H1 (cell line): ENCODE results near the gene EXOSC5. TPM values are rescaled to one million over a fixed set of nuclear protein-coding genes. Genes with fewer than 3 reads are reported as not detected.

Source experiments
- CTCF ChIA-PET: fragments of 300-600 bp; sonication (Branson Sonifier 250); formaldehyde crosslinking; loops from one replicate; lab custom pipeline; 2021; ENCODE audit not compliant: partially characterized antibody; lab: Charles Lee
- POLR2A ChIA-PET: fragments of 300-600 bp; sonication (Branson Sonifier 250); formaldehyde crosslinking; loops from one replicate; lab custom pipeline; 2021; ENCODE audit warnings: inconsistent platforms; ENCODE audit not compliant: partially characterized antibody; lab: Charles Lee
- DNase-seq, 2 experiments: peaks; one replicate each; pipeline versions ENCODE4 v3.0.0 to v3.0.0-alpha.2; 2010 to 2022; ENCODE audit warnings: low spot score in 2 of 2, low read depth in 1 of 2, mixed read lengths in 1 of 2
- FAIRE-seq: peaks from 2 replicates; lab custom pipeline; 2011; peaks lifted over from hg19 to GRCh38; lab: Jason Lieb, UNC
- H2AFZ ChIP-seq: 2 replicates; pipeline ENCODE4 v1.8.1; 2012; ENCODE audit warnings: low read length, inconsistent platforms
- H2AK5ac ChIP-seq: 2 replicates; pipeline ENCODE4 v1.6.1; 2013; ENCODE audit warnings: low read depth, low read length
- H2BK120ac ChIP-seq: replicated peaks from 2 replicates; pipeline ENCODE3; 2013; ENCODE audit warnings: low read depth, low read length, inconsistent platforms
- H2BK12ac ChIP-seq: 2 replicates; pipeline ENCODE4 v1.6.1; 2013; ENCODE audit warnings: low read depth, low read length
- H2BK15ac ChIP-seq: 2 replicates; pipeline ENCODE4 v1.6.1; 2013; ENCODE audit warnings: low read length
- H2BK20ac ChIP-seq: 2 replicates; pipeline ENCODE4 v1.6.1; 2013; ENCODE audit warnings: low read length
- H2BK5ac ChIP-seq: 2 replicates; pipeline ENCODE4 v1.6.1; 2013; ENCODE audit warnings: low read depth, low read length
- H3K14ac ChIP-seq: 2 replicates; pipeline ENCODE4 v1.6.1; 2013; ENCODE audit warnings: inconsistent platforms; ENCODE audit not compliant: insufficient read length
- H3K18ac ChIP-seq: 2 replicates; pipeline ENCODE4 v1.6.1; 2013; ENCODE audit warnings: low read length; ENCODE audit errors: extremely low read depth
- H3K23ac ChIP-seq: 2 replicates; pipeline ENCODE4 v1.6.1; 2013; ENCODE audit warnings: inconsistent platforms; ENCODE audit not compliant: insufficient read length
- H3K23me2 ChIP-seq: 2 replicates; pipeline ENCODE4 v1.6.1; 2013; ENCODE audit warnings: low read depth, low read length
- H3K27ac ChIP-seq: 2 replicates; pipeline ENCODE4 v1.6.1; 2011; ENCODE audit warnings: low read depth, low read length, inconsistent platforms
- H3K27me3 ChIP-seq, 4 experiments: replicated peaks in 1 of 4; 1 replicate in 1 of 4; 2 replicates in 3 of 4; pipeline versions ENCODE4 v1.6.1 to v1.8.1; 2011 to 2013; ENCODE audit warnings: low read length in 3 of 4, mild to moderate bottlenecking in 3 of 4, inconsistent platforms in 2 of 4, mixed read lengths in 2 of 4, moderate library complexity in 1 of 4; ENCODE audit not compliant: control insufficient read depth in 3 of 4, insufficient read depth in 3 of 4; ENCODE audit errors: extremely low read depth in 1 of 4
- H3K36me3 ChIP-seq, 4 experiments: 2 replicates each; pipeline versions ENCODE4 v1.6.1 to v1.8.1; 2011 to 2013; ENCODE audit warnings: mild to moderate bottlenecking in 4 of 4, low read length in 3 of 4, moderate library complexity in 2 of 4, control low read depth in 1 of 4, inconsistent platforms in 1 of 4; ENCODE audit not compliant: insufficient read depth in 4 of 4, control insufficient read depth in 2 of 4
- H3K4ac ChIP-seq: replicated peaks from 2 replicates; pipeline ENCODE3; 2013; ENCODE audit warnings: low read length, low read depth, mixed read lengths, inconsistent platforms; ENCODE audit not compliant: insufficient read length
- H3K4me1 ChIP-seq, 4 experiments: replicated peaks in 1 of 4; 1 replicate in 1 of 4; 2 replicates in 3 of 4; pipeline versions ENCODE4 v1.6.1 to v1.8.1; 2011 to 2013; ENCODE audit warnings: low read length in 3 of 4, inconsistent platforms in 2 of 4, mixed read lengths in 1 of 4; ENCODE audit not compliant: insufficient read depth in 4 of 4, control insufficient read depth in 3 of 4
- H3K4me2 ChIP-seq, 2 experiments: 2 replicates each; pipeline versions ENCODE4 v1.6.1 to v1.8.1; 2011 to 2013; ENCODE audit warnings: low read depth in 2 of 2, low read length in 2 of 2, control low read depth in 1 of 2, inconsistent platforms in 1 of 2, mild to moderate bottlenecking in 1 of 2; ENCODE audit not compliant: insufficient read depth in 1 of 2
- H3K4me3 ChIP-seq, 4 experiments: fragments of 200-600, 300-600 bp in 1 of 4; sonication (generic), shearing (Covaris generic), sonication (Bioruptor Twin) in 1 of 4; 2 replicates each; pipeline versions ENCODE4 v1.5.1 to v1.8.1; 2011 to 2016; ENCODE audit warnings: low read length in 4 of 4, low read depth in 3 of 4, control low read depth in 2 of 4, inconsistent platforms in 2 of 4, mild to moderate bottlenecking in 2 of 4, mixed read lengths in 1 of 4, moderate library complexity in 1 of 4; ENCODE audit not compliant: insufficient read depth in 2 of 4; ENCODE audit errors: extremely low read depth in 1 of 4
- H3K56ac ChIP-seq: replicated peaks from 2 replicates; pipeline ENCODE3; 2013; ENCODE audit warnings: low read depth, mild to moderate bottlenecking, mixed read lengths, low read length, inconsistent platforms; ENCODE audit not compliant: insufficient read length
- H3K79me1 ChIP-seq: 2 replicates; pipeline ENCODE4 v1.6.1; 2013; ENCODE audit warnings: low read depth, low read length, control low read depth
- H3K79me2 ChIP-seq, 2 experiments: 2 replicates each; pipeline versions ENCODE4 v1.6.1 to v1.8.1; 2012 to 2013; ENCODE audit warnings: low read length in 2 of 2, mild to moderate bottlenecking in 2 of 2, inconsistent platforms in 1 of 2; ENCODE audit not compliant: insufficient read depth in 2 of 2, control insufficient read depth in 1 of 2
- H3K9ac ChIP-seq, 4 experiments: replicated peaks in 1 of 4; 1 replicate in 1 of 4; 2 replicates in 3 of 4; pipeline versions ENCODE4 v1.6.1 to v1.8.1; 2011 to 2013; ENCODE audit warnings: low read depth in 3 of 4, low read length in 3 of 4, control low read depth in 2 of 4, mild to moderate bottlenecking in 2 of 4, moderate library complexity in 2 of 4, inconsistent platforms in 1 of 4; ENCODE audit errors: extremely low read depth in 1 of 4
- H3K9me3 ChIP-seq, 2 experiments: 2 replicates each; pipeline versions ENCODE4 v1.6.1 to v1.8.1; 2012 to 2013; ENCODE audit warnings: mild to moderate bottlenecking in 2 of 2, moderate library complexity in 2 of 2, control low read depth in 1 of 2, inconsistent platforms in 1 of 2, low read depth in 1 of 2, low read length in 1 of 2, mixed read lengths in 1 of 2; ENCODE audit not compliant: insufficient read depth in 2 of 2
- H4K20me1 ChIP-seq, 2 experiments: replicated peaks in 1 of 2; 2 replicates each; pipeline versions ENCODE3 to v1.8.1; 2011 to 2013; ENCODE audit warnings: inconsistent platforms in 2 of 2, low read length in 2 of 2, mild to moderate bottlenecking in 1 of 2; ENCODE audit not compliant: insufficient read depth in 2 of 2, control insufficient read depth in 1 of 2
- H4K5ac ChIP-seq: 2 replicates; pipeline ENCODE4 v1.6.1; 2013; ENCODE audit warnings: low read length, low read depth, mixed read lengths, inconsistent platforms; ENCODE audit not compliant: insufficient read length
- H4K8ac ChIP-seq: 2 replicates; pipeline ENCODE4 v1.8.0; 2013; ENCODE audit warnings: mild to moderate bottlenecking, moderate library complexity, low read length, inconsistent platforms; ENCODE audit not compliant: insufficient read depth; ENCODE audit errors: extremely low read depth
- H4K91ac ChIP-seq: replicated peaks from 2 replicates; pipeline ENCODE3; 2013; ENCODE audit warnings: low read length, mixed read lengths, inconsistent platforms; ENCODE audit not compliant: insufficient read length
- ASH2L ChIP-seq: fragments of 200-600, 300-600 bp; sonication (generic); IDR thresholded peaks from one replicate; pipeline ENCODE4 v1.7.1; 2017; ENCODE audit warnings: low read length
- ATF3 ChIP-seq: IDR thresholded peaks from 2 replicates; pipeline ENCODE4 v1.6.1; 2011; ENCODE audit warnings: low read depth, mild to moderate bottlenecking, low read length; ENCODE audit not compliant: insufficient read depth
- CBX8 ChIP-seq: fragments of 300-800, 300-1000 bp; sonication (generic); IDR thresholded peaks from 2 replicates; pipeline ENCODE4 v1.7.1; 2016; ENCODE audit warnings: low read depth, low read length, borderline replicate concordance
- EP300 ChIP-seq, 2 experiments: IDR thresholded peaks; 1 replicate in 1 of 2; 2 replicates in 1 of 2; pipeline ENCODE4 v1.6.1; 2011 to 2012; ENCODE audit warnings: low read depth in 2 of 2, low read length in 2 of 2, mild to moderate bottlenecking in 2 of 2, borderline replicate concordance in 1 of 2, inconsistent platforms in 1 of 2, moderate library complexity in 1 of 2
- MAX ChIP-seq: IDR thresholded peaks from 2 replicates; pipeline ENCODE4 v1.6.1; 2012; ENCODE audit warnings: inconsistent platforms
- RAD21 ChIP-seq, 2 experiments: IDR thresholded peaks in 1 of 2; conservative IDR thresholded peaks in 1 of 2; 2 replicates each; pipeline ENCODE4 v1.6.1; 2011; ENCODE audit warnings: low read depth in 2 of 2, low read length in 2 of 2, improper control_type of control experiment in 1 of 2, inconsistent platforms in 1 of 2, mild to moderate bottlenecking in 1 of 2, moderate library complexity in 1 of 2
- SUZ12 ChIP-seq: fragments of 200-600 bp; sonication (generic); IDR thresholded peaks from 2 replicates; pipeline ENCODE4 v1.6.1; 2012; ENCODE audit warnings: mild to moderate bottlenecking, inconsistent platforms, low read length, moderate library complexity, mixed read lengths
- TAF7 ChIP-seq: optimal IDR thresholded peaks from 2 replicates; pipeline ENCODE3; 2011; ENCODE audit warnings: low read depth, mild to moderate bottlenecking, inconsistent platforms, low read length, moderate library complexity, borderline replicate concordance
- whole genome bisulfite sequencing, 2 experiments: shearing (Covaris generic) in 1 of 2; methylation state at CpG; one replicate each; pipeline versions ENCODE4 v1.1.6 to v1.1.7; 2013 to 2015; ENCODE audit warnings: low lambda C conversion rate in 2 of 2, mixed read lengths in 2 of 2, inconsistent platforms in 1 of 2, low coverage in 1 of 2, missing lambda C conversion rate in 1 of 2; ENCODE audit not compliant: insufficient replicate concordance in 2 of 2, insufficient coverage in 1 of 2, insufficient read length in 1 of 2; ENCODE audit errors: extremely low coverage in 1 of 2, missing lambda C conversion rate in 1 of 2; 5-methylcytosine and 5-hydroxymethylcytosine counted together
- polyA plus RNA-seq, 7 experiments: library from polyadenylated mRNA; depleted of rRNA in 3 of 7; stranded (reverse) in 5 of 7; unstranded in 2 of 7; fragments of >200 nt in 5 of 7; fragments of 200-250 nt in 2 of 7; gene quantifications; 1 replicate in 5 of 7; 2 replicates in 1 of 7; 4 replicates in 1 of 7; pipeline versions ENCODE4 v1.2.1 to v1.2.3, GENCODE V29; 2011 to 2013; ENCODE audit warnings: missing spikeins in 2 of 7, mixed read lengths in 2 of 7
- total RNA-seq: library from RNA; stranded (reverse); fragmentation: NEBNext Ultra II Directional; extraction: Animal tissue kit (Norgen Biotek cat#: 25700); gene quantifications from 2 replicates; pipeline ENCODE4 v1.2.1, GENCODE V29; 2021

The EXOSC5 gene
- total and polyA plus RNA-seq, 2 of the 8 experiments (the other 6 are each of a cell fraction or from before 2014, with no cell fraction given) = 56.2 to 92.8 TPM

- H4K20me1 ChIP-seq = peaks cover 0 to 6% of the 10 kb centered on the region in 2 experiments
- WGBS, 2 experiments = 2% methylated on average over 71 of the region's 71 CpGs; no CpG with 5 or more reads in 1 of the 2 experiments
- TF ChIP-seq MAX (peak; percentile 34; the same call in 1 of the 2 replicates), ATF3 (no peak), EP300 (IDR thresholded peaks at IDR 0.05; ENCODE audit: borderline replicate concordance in 1 of 2, low read depth in 2 of 2, low read length in 2 of 2) (no peak), ASH2L (peak; percentile 39), CBX8 (no peak), TAF7 (no peak), RAD21 (IDR thresholded peaks at IDR 0.05 in 1 of 2, conservative IDR thresholded peaks at IDR 0.05 in 1 of 2; ENCODE audit: low read depth in 2 of 2, low read length in 2 of 2) (peak; percentile 25 to 50; a peak in 2 of 4 replicates), SUZ12 (peak; percentile 43; the same call in 1 of the 2 replicates)
These were observed 44.3 kb downstream of the EXOSC5 start for GRCh38 chr19:41352609-41353465.

More at GRCh38 chr19:41352609-41353465, 44.3 kb downstream of the EXOSC5 start:
- no peaks in the 10 kb centered on the region for H3K9me3 ChIP-seq
- H4K5ac ChIP-seq = peak overlapping the region; percentile 15
- H3K18ac ChIP-seq = peak overlapping the region; percentile 71
- peak overlapping the region; percentile 81; the same call in 1 of the 2 replicates for H2BK15ac ChIP-seq
- peak overlapping the region; percentile 35 for H2BK120ac ChIP-seq
- H3K36me3 ChIP-seq = no peaks in the 10 kb centered on the region
- peak overlapping the region; percentile 17; the same call in 1 of the 2 replicates for H2BK12ac ChIP-seq
- no peaks in the 10 kb centered on the region for H3K79me2 ChIP-seq
- peak overlapping the region; percentile 47 for H3K4ac ChIP-seq
- H3K4me3 ChIP-seq = peak overlapping the region; percentile 52 to 75 (median 70)
- peak overlapping the region; percentile 85; the same call in 1 of the 2 replicates for H2BK5ac ChIP-seq
- ChIA-PET POLR2A (interaction anchor here (0.6 to 5.4 kb wide), 15 partner anchors 11 to 586 kb away, joined by 3 to 29 read pairs (median 4); partner anchors contain the start of genes B3GNT8, B9D2 and CCDC97), CTCF (interaction anchor here (0.6 to 8.0 kb wide), 20 partner anchors 9 to 327 kb away, joined by 3 to 37 read pairs (median 4); partner anchors contain the start of genes B9D2 and DMAC2)
- DNase-seq = peak in 1 of 2 experiments; percentile 88
- H4K91ac ChIP-seq = peak overlapping the region; percentile 64
- H3K27ac ChIP-seq = no peak overlapping the region
- peaks cover 0 to 14% (median 4%) of the 10 kb centered on the region in 4 experiments; a peak in 5 of 7 replicates for H3K4me1 ChIP-seq
- H3K79me1 ChIP-seq = no peaks in the 10 kb centered on the region; the same call in 1 of the 2 replicates
- H3K27me3 ChIP-seq = peaks cover 10 to 36% (median 28%) of the 10 kb centered on the region in 4 experiments
- H3K14ac ChIP-seq = no peak overlapping the region
- H3K9ac ChIP-seq = peak overlapping the region in 1 of 4 experiments; percentile 25; a peak in 1 of 7 replicates
- no peak overlapping the region for H2BK20ac ChIP-seq
- no peak overlapping the region for H3K56ac ChIP-seq
- H3K23ac ChIP-seq = no peak overlapping the region
- peak overlapping the region; percentile 88 to 92 for H3K4me2 ChIP-seq
- H2AFZ ChIP-seq = peak overlapping the region; percentile 47; the same call in 1 of the 2 replicates
- H4K8ac ChIP-seq = peak overlapping the region; percentile 81
- H2AK5ac ChIP-seq = no peak overlapping the region
- FAIRE-seq = no peak
- H3K23me2 ChIP-seq = peaks cover 27% of the 10 kb centered on the region
